HL-60 (cell line): ENCODE results near the gene POLDIP3.

Experiments used
- DNase-seq, 2 experiments: peaks; one replicate each; pipeline ENCODE4 v3.0.0-alpha.2; 2010 to 2020; ENCODE audit warnings: low read depth in 1 of 2, low spot score in 1 of 2
- H3K27ac ChIP-seq: fragments of 250-450 bp; sonication (Bioruptor Pico); replicated peaks from 2 replicates; pipeline ENCODE4 v1.5.1; 2020; ENCODE audit warnings: mild to moderate bottlenecking, moderate library complexity
- H3K27me3 ChIP-seq: fragments of 250-450 bp; sonication (Bioruptor Pico); 2 replicates; pipeline ENCODE4 v1.5.1; 2021; ENCODE audit warnings: mild to moderate bottlenecking, moderate library complexity; ENCODE audit not compliant: insufficient read depth, poor library complexity, severe bottlenecking
- H3K4me3 ChIP-seq: replicated peaks from 2 replicates; pipeline ENCODE4 v1.5.1; 2011; ENCODE audit warnings: mild to moderate bottlenecking, control low read depth, low read length; ENCODE audit not compliant: insufficient read depth
- GABPA ChIP-seq: IDR thresholded peaks from 2 replicates; pipeline ENCODE4 v1.6.1; 2012; ENCODE audit warnings: low read depth
- POLR2AphosphoS5 ChIP-seq: IDR thresholded peaks from 2 replicates; pipeline ENCODE4 v1.6.1; 2012; ENCODE audit warnings: low read depth
- SPI1 ChIP-seq: IDR thresholded peaks from 2 replicates; pipeline ENCODE4 v1.6.1; 2012; ENCODE audit warnings: low read depth, mild to moderate bottlenecking, borderline replicate concordance
- TF ChIP-seq, protein P1 (sequence below): IDR thresholded peaks from one replicate; pipeline ENCODE4 v1.5.1; 2011; ENCODE audit warnings: low read length, control low read depth, inconsistent platforms; ENCODE audit not compliant: insufficient read depth
- TF ChIP-seq, protein P2 (sequence below): IDR thresholded peaks from 2 replicates; pipeline ENCODE4 v1.6.1; 2012; ENCODE audit warnings: low read depth; ENCODE audit not compliant: insufficient replicate concordance

Gene POLDIP3

DNA sequence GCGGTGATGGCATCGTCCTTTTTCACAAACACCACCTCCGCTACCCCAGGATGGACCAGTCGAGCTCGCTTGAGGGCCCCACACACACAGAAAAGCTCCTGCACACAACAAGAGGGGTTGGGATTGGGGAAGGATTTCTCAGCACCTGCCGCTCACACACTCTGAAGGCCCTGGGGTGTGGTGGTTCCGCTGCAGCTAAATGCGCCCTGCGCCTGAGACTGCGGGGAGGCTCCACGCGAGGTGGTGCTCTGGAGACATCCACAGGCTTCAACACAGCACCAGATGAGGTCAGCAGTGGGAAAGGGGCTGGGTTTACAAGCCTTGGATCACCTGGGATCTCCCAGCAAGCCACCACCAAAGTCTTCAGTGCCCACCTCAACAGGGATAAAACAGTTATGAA is 22.7 kb downstream of the POLDIP3 start:
- no peak overlapping the region for H3K27ac ChIP-seq
- no peak for TF ChIP-seq SPI1
- TF ChIP-seq, protein P1, sequence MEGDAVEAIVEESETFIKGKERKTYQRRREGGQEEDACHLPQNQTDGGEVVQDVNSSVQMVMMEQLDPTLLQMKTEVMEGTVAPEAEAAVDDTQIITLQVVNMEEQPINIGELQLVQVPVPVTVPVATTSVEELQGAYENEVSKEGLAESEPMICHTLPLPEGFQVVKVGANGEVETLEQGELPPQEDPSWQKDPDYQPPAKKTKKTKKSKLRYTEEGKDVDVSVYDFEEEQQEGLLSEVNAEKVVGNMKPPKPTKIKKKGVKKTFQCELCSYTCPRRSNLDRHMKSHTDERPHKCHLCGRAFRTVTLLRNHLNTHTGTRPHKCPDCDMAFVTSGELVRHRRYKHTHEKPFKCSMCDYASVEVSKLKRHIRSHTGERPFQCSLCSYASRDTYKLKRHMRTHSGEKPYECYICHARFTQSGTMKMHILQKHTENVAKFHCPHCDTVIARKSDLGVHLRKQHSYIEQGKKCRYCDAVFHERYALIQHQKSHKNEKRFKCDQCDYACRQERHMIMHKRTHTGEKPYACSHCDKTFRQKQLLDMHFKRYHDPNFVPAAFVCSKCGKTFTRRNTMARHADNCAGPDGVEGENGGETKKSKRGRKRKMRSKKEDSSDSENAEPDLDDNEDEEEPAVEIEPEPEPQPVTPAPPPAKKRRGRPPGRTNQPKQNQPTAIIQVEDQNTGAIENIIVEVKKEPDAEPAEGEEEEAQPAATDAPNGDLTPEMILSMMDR: no peak
- TF ChIP-seq, protein P2, sequence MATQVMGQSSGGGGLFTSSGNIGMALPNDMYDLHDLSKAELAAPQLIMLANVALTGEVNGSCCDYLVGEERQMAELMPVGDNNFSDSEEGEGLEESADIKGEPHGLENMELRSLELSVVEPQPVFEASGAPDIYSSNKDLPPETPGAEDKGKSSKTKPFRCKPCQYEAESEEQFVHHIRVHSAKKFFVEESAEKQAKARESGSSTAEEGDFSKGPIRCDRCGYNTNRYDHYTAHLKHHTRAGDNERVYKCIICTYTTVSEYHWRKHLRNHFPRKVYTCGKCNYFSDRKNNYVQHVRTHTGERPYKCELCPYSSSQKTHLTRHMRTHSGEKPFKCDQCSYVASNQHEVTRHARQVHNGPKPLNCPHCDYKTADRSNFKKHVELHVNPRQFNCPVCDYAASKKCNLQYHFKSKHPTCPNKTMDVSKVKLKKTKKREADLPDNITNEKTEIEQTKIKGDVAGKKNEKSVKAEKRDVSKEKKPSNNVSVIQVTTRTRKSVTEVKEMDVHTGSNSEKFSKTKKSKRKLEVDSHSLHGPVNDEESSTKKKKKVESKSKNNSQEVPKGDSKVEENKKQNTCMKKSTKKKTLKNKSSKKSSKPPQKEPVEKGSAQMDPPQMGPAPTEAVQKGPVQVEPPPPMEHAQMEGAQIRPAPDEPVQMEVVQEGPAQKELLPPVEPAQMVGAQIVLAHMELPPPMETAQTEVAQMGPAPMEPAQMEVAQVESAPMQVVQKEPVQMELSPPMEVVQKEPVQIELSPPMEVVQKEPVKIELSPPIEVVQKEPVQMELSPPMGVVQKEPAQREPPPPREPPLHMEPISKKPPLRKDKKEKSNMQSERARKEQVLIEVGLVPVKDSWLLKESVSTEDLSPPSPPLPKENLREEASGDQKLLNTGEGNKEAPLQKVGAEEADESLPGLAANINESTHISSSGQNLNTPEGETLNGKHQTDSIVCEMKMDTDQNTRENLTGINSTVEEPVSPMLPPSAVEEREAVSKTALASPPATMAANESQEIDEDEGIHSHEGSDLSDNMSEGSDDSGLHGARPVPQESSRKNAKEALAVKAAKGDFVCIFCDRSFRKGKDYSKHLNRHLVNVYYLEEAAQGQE: no peak
- no peak for TF ChIP-seq POLR2AphosphoS5
- TF ChIP-seq GABPA: no peak
- no peak for DNase-seq
- no peaks in the 10 kb centered on the region for H3K27me3 ChIP-seq
- H3K4me3 ChIP-seq: no peak overlapping the region

DNA sequence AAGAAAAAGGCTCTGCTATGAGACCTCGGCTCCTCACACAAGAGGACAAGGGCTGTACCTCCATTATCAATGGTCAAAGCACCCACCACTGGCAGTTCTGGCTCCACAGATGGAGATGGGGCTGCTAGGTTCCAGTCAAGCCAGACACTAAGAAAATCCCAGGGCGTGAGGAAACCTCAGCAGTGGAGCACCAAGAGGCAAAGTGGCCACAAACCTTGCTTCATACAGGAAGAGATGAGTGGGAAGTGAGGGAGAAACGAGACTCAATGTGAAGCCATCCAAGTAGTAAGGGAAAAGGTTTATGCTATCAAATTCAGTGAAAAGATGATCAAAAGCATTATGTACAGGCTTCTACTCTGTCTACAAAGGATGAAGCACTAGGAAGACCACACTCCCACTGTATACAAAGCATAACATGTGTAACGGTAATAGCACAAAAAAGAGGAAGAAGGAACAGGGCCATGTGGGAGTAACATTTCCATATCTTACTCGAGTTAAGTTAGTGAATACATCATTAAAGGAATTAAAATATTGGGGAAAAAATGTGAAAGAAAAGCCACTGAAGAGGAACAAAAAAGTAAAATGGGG is 27.0 kb downstream of the POLDIP3 start:
- peak; percentile 39 to 68 for DNase-seq
- H3K27ac ChIP-seq: peak overlapping the region; percentile 63
- TF ChIP-seq SPI1: peak; percentile 74; the same call in 1 of the 2 replicates
- TF ChIP-seq POLR2AphosphoS5: no peak
- H3K27me3 ChIP-seq: no peaks in the 10 kb centered on the region
- no peak overlapping the region for H3K4me3 ChIP-seq

DNA sequence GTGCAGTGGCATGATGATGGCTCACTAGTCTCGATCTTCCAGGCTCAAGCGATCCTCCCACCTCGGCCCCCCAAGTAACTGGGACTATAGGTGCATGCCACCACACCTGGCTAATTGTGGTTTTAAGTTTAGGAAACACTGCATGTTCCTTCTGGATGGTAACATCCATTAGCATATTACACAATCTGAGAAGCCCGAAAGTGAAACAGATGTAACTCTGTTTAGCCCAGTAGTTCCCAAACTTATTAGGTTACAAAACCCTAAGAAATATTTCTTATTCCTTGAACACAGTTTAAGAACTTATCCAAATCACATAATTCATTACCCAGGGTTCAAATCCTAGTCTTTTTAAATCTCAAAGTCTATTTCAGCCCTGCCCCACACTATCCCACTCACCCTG is 28.3 kb downstream of the POLDIP3 start:
- TF ChIP-seq GABPA (no peak), SPI1 (no peak), POLR2AphosphoS5 (no peak)
- TF ChIP-seq, protein P2: no peak
- TF ChIP-seq, protein P1: no peak
- H3K27me3 ChIP-seq: no peaks in the 10 kb centered on the region
- DNase-seq: peak in 1 of 2 experiments; percentile 38
- no peak overlapping the region for H3K4me3 ChIP-seq
- H3K27ac ChIP-seq: peak overlapping the region; percentile 14; the same call in 1 of the 2 replicates

DNA sequence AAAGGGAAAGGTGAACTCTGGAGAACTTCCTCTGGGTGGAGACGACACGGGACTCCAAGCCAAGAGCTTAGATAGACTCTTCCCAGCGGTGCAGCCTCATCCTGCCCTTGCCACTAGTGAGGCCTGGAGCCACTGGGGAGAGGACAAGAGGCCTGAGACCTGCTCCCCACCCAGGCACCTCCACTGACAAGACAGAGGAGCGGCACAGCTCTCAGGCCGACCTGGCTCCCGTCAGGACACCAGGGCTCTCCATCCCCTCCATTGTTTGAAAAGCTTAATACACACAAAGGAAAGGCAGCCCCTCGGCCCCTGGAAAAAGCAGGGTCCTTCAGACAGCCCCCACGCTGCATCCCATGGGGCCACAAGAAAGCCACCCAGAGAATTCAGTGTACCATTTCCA is 29.6 kb downstream of the POLDIP3 start:
- DNase-seq: no peak
- no peak overlapping the region for H3K27ac ChIP-seq
- H3K27me3 ChIP-seq: no peaks in the 10 kb centered on the region
- H3K4me3 ChIP-seq: no peak overlapping the region
- TF ChIP-seq, protein P1: no peak
- TF ChIP-seq POLR2AphosphoS5 (no peak), SPI1 (no peak)
- TF ChIP-seq, protein P2: no peak
